K562 (cell line): ENCODE measurements around the gene DDX54. TPM values are rescaled to one million over a fixed set of nuclear protein-coding genes. Genes with fewer than 3 reads are reported as not detected.

Experiments used
- ARID2 ChIP-seq: fragments of 450-650 bp; IDR thresholded peaks from 2 replicates; pipeline ENCODE4 v1.6.1; 2017; ENCODE audit warnings: antibody characterized with exemption, mild to moderate bottlenecking
- BHLHE40 ChIP-seq: IDR thresholded peaks from 2 replicates; pipeline ENCODE4 v1.6.1; 2011; ENCODE audit warnings: low read length, improper control_type of control experiment
- BRF1 ChIP-seq: IDR thresholded peaks from 3 replicates; pipeline ENCODE4 v1.6.1; 2011; ENCODE audit warnings: borderline replicate concordance, mild to moderate bottlenecking; ENCODE audit not compliant: insufficient read length; ENCODE audit errors: extremely low read depth
- CBX2 ChIP-seq: fragments of 200-600 bp; sonication (generic); IDR thresholded peaks from one replicate; pipeline ENCODE4 v1.6.1; 2012; ENCODE audit warnings: mild to moderate bottlenecking, low read length, inconsistent platforms; ENCODE audit not compliant: insufficient read depth, poor library complexity, severe bottlenecking
- COPS2 ChIP-seq: fragments of 450-650 bp; conservative IDR thresholded peaks from 2 replicates; pipeline ENCODE4 v1.6.1; 2016; ENCODE audit warnings: mild to moderate bottlenecking, moderate library complexity
- DPF2 ChIP-seq: fragments of 450-650 bp; IDR thresholded peaks from 2 replicates; pipeline ENCODE4 v1.6.1; 2016
- EGR1 ChIP-seq: fragments of 450-650 bp; conservative IDR thresholded peaks from 2 replicates; pipeline ENCODE4 v1.6.1; 2017; ENCODE audit warnings: mild to moderate bottlenecking
- ESRRB ChIP-seq: fragments of 250-450 bp; sonication (Bioruptor Pico); IDR thresholded peaks from 2 replicates; pipeline ENCODE4 v1.5.0; 2020; ENCODE audit warnings: mild to moderate bottlenecking, moderate library complexity, borderline replicate concordance
- GABPA ChIP-seq: fragments of 200-800 bp; sonication (Bioruptor generic); conservative IDR thresholded peaks from 2 replicates; pipeline ENCODE4 v1.6.1; 2016; ENCODE audit warnings: low read depth, missing genetic modification characterization, missing compliant biosample characterization
- GATAD2A ChIP-seq: fragments of 450-650 bp; IDR thresholded peaks from 2 replicates; pipeline ENCODE4 v1.6.1; 2017
- HCFC1 ChIP-seq: IDR thresholded peaks from 2 replicates; pipeline ENCODE4 v1.6.1; 2012; ENCODE audit warnings: low read depth, low read length, improper control_type of control experiment
- ILF3 ChIP-seq: fragments of 450-650 bp; IDR thresholded peaks from 2 replicates; pipeline ENCODE4 v1.6.1; 2018; ENCODE audit warnings: antibody characterized with exemption, mild to moderate bottlenecking, moderate library complexity, borderline replicate concordance
- JUND ChIP-seq, 2 experiments: IDR thresholded peaks; 2 replicates in 1 of 2; 3 replicates in 1 of 2; pipeline ENCODE4 v1.6.1; 2011; ENCODE audit warnings: borderline replicate concordance in 2 of 2, low read depth in 2 of 2, low read length in 2 of 2, improper control_type of control experiment in 1 of 2, missing biosample characterization in 1 of 2, missing genetic modification characterization in 1 of 2, missing genetic modification reagents in 1 of 2
- KDM5B ChIP-seq: fragments of 200-600 bp; sonication (generic); IDR thresholded peaks from 2 replicates; pipeline ENCODE4 v1.6.1; 2012; ENCODE audit warnings: low read depth, mild to moderate bottlenecking, moderate library complexity, low read length, control low read depth, inconsistent platforms; ENCODE audit not compliant: insufficient replicate concordance
- MCM5 ChIP-seq: fragments of 450-650 bp; IDR thresholded peaks from 2 replicates; pipeline ENCODE4 v1.6.1; 2016; ENCODE audit warnings: low read depth
- POLR2A ChIP-seq: fragments of 450-650 bp; conservative IDR thresholded peaks from 2 replicates; pipeline ENCODE4 v1.6.1; 2016
- RAD21 ChIP-seq, 2 experiments: fragments of 250-450 bp in 1 of 2; fragments of 450-650 bp in 1 of 2; sonication (Bioruptor Pico) in 1 of 2; formaldehyde crosslinking in 1 of 2; IDR thresholded peaks in 1 of 2; conservative IDR thresholded peaks in 1 of 2; 2 replicates each; pipeline versions ENCODE4 v1.4.0 to v1.8.0; 2020 to 2022; ENCODE audit warnings: mild to moderate bottlenecking in 2 of 2, moderate library complexity in 1 of 2
- RBM22 ChIP-seq: fragments of 200-400 bp; formaldehyde crosslinking; IDR thresholded peaks from 2 replicates; pipeline ENCODE4 v1.6.1; 2018; ENCODE audit warnings: low read length, low read depth; ENCODE audit not compliant: poor library complexity, severe bottlenecking
- SMC3 ChIP-seq: conservative IDR thresholded peaks from 2 replicates; pipeline ENCODE4 v1.6.1; 2011; ENCODE audit warnings: low read depth, low read length, improper control_type of control experiment; ENCODE audit not compliant: insufficient read depth
- SRF ChIP-seq, 2 experiments: fragments of 250-450, 450-650 bp in 1 of 2; sonication (Bioruptor Pico) in 1 of 2; sonication (generic) in 1 of 2; formaldehyde crosslinking; IDR thresholded peaks; 2 replicates each; pipeline versions ENCODE4 v1.5.0 to v1.5.1; 2020 to 2022; ENCODE audit warnings: mild to moderate bottlenecking in 1 of 2, missing genetic modification reagents in 1 of 2
- STAG1 ChIP-seq: sonication (generic); formaldehyde crosslinking; IDR thresholded peaks from 2 replicates; pipeline ENCODE4 v1.5.0; 2020; ENCODE audit warnings: missing genetic modification reagents, borderline replicate concordance
- TSC22D4 ChIP-seq: fragments of 450-650 bp; IDR thresholded peaks from 2 replicates; pipeline ENCODE4 v1.6.1; 2016; ENCODE audit warnings: missing genetic modification characterization, missing biosample characterization, control low read depth
- ZC3H8 ChIP-seq: fragments of 450-650 bp; IDR thresholded peaks from 2 replicates; pipeline ENCODE4 v1.6.1; 2017
- ZEB2 ChIP-seq: fragments of 450-650 bp; IDR thresholded peaks from 2 replicates; pipeline ENCODE4 v1.6.1; 2016
- ZFX ChIP-seq: sonication (generic); formaldehyde crosslinking; IDR thresholded peaks from 2 replicates; pipeline ENCODE4 v1.8.0; 2022; ENCODE audit warnings: mild to moderate bottlenecking, missing genetic modification reagents, moderate library complexity
- ZNF121 ChIP-seq: sonication (generic); formaldehyde crosslinking; conservative IDR thresholded peaks from 2 replicates; pipeline ENCODE4 v1.8.0; 2022; ENCODE audit warnings: missing genetic modification reagents
- ZNF146 ChIP-seq: IDR thresholded peaks from one replicate; pipeline ENCODE4 v1.6.1; 2018; ENCODE audit warnings: missing compliant biosample characterization; ENCODE audit not compliant: unreplicated experiment
- ZNF165 ChIP-seq: fragments of 250-450 bp; sonication (Bioruptor Pico); IDR thresholded peaks from 2 replicates; pipeline ENCODE4 v1.4.0; 2020; ENCODE audit warnings: borderline replicate concordance
- ZNF316 ChIP-seq: fragments of 450-650 bp; IDR thresholded peaks from 2 replicates; pipeline ENCODE4 v1.6.1; 2016
- polyA plus RNA-seq, 8 experiments: library from polyadenylated mRNA; depleted of rRNA in 4 of 8; stranded (reverse) in 5 of 8; unstranded in 3 of 8; fragments of >200 nt; fragmentation: Nextera tagmentation in 2 of 8; fragmentation: Illumina TruSeq in 1 of 8; extraction: Ambion mirVana in 2 of 8; extraction: Trizol in 1 of 8; gene quantifications; 2 replicates each; pipeline versions ENCODE4 v1.2.1 to v1.2.3, GENCODE V29; 2011 to 2014; ENCODE audit warnings: inconsistent platforms in 1 of 8, missing spikeins in 1 of 8
- total RNA-seq, 7 experiments: library from RNA; depleted of rRNA in 6 of 7; stranded (reverse); fragments of >200 nt in 6 of 7; fragmentation: Illumina TruSeq in 2 of 7; extraction: Trizol in 2 of 7; gene quantifications; 2 replicates each; pipeline versions ENCODE4 v1.2.1 to v1.2.3, GENCODE V29; 2011 to 2021; ENCODE audit warnings: low replicate concordance in 1 of 7
- TF ChIP-seq, protein P1 (sequence below), 2 experiments: fragments of 150-350 bp in 1 of 2; IDR thresholded peaks; 2 replicates each; pipeline ENCODE4 v1.6.1; 2012 to 2016; ENCODE audit warnings: low read depth in 2 of 2, low read length in 2 of 2, mild to moderate bottlenecking in 1 of 2, moderate library complexity in 1 of 2

The DDX54 gene
- total and polyA plus RNA-seq, 9 of the 15 experiments (the other 6 are each of a cell fraction or from before 2014, with no cell fraction given) = 1.4 to 135 (median 51.4) TPM

- TF ChIP-seq MCM5 (no peak), STAG1 (CRISPR knock-in tag) (no peak), ILF3 (no peak), RAD21 (CRISPR knock-in tag; conservative IDR thresholded peaks at IDR 0.05 in 1 of 2, IDR thresholded peaks at IDR 0.05 in 1 of 2) (peak; percentile 66 to 81), DPF2 (no peak), ZNF146 (CRISPR knock-in tag) (no peak), ARID2 (peak; percentile 34; the same call in 1 of the 2 replicates), TSC22D4 (tag) (no peak), COPS2 (no peak), EGR1 (no peak), JUND (IDR thresholded peaks at IDR 0.05; ENCODE audit: borderline replicate concordance, low read depth, low read length) (peak; percentile 33; the same call in 1 of the 2 replicates), JUND (tag; IDR thresholded peaks at IDR 0.05; ENCODE audit: borderline replicate concordance, low read depth, low read length) (no peak; the same call in 2 of the 3 replicates), SMC3 (peak; percentile 49; the same call in 1 of the 2 replicates), ZNF165 (CRISPR knock-in tag) (no peak), POLR2A (no peak), BRF1 (no peak), CBX2 (no peak), ZNF121 (0 out of 2 replicates have a peak, but pooled peaks have one; percentile 51), GABPA (tag) (no peak), KDM5B (no peak), ZNF316 (no peak), ESRRB (CRISPR knock-in tag) (no peak), ZEB2 (no peak), ZC3H8 (no peak), SRF (CRISPR knock-in tag; IDR thresholded peaks at IDR 0.05) (no peak), ZFX (CRISPR knock-in tag) (no peak), GATAD2A (no peak), RBM22 (no peak), HCFC1 (no peak), BHLHE40 (no peak)
- TF ChIP-seq, protein P1, sequence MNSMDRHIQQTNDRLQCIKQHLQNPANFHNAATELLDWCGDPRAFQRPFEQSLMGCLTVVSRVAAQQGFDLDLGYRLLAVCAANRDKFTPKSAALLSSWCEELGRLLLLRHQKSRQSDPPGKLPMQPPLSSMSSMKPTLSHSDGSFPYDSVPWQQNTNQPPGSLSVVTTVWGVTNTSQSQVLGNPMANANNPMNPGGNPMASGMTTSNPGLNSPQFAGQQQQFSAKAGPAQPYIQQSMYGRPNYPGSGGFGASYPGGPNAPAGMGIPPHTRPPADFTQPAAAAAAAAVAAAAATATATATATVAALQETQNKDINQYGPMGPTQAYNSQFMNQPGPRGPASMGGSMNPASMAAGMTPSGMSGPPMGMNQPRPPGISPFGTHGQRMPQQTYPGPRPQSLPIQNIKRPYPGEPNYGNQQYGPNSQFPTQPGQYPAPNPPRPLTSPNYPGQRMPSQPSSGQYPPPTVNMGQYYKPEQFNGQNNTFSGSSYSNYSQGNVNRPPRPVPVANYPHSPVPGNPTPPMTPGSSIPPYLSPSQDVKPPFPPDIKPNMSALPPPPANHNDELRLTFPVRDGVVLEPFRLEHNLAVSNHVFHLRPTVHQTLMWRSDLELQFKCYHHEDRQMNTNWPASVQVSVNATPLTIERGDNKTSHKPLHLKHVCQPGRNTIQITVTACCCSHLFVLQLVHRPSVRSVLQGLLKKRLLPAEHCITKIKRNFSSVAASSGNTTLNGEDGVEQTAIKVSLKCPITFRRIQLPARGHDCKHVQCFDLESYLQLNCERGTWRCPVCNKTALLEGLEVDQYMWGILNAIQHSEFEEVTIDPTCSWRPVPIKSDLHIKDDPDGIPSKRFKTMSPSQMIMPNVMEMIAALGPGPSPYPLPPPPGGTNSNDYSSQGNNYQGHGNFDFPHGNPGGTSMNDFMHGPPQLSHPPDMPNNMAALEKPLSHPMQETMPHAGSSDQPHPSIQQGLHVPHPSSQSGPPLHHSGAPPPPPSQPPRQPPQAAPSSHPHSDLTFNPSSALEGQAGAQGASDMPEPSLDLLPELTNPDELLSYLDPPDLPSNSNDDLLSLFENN (IDR thresholded peaks at IDR 0.05; ENCODE audit: low read depth in 2 of 2, low read length in 2 of 2) = no peak
Measured at GRCh38 chr12:113196990-113197389, 11.7 kb upstream of the DDX54 start (continued).
